Fibroblast of peridontal ligament (primary cell): Measurements from ENCODE around the gene SLCO2A1.

Source experiments
- DNase-seq: peaks from one replicate; pipeline ENCODE4 v3.0.0-alpha.2; 2010; ENCODE audit errors: extremely low read depth

The SLCO2A1 gene

GRCh38 chr3:133899311-133899710, 130.4 kb downstream of the SLCO2A1 start:
- DNase-seq: no peak

DNA sequence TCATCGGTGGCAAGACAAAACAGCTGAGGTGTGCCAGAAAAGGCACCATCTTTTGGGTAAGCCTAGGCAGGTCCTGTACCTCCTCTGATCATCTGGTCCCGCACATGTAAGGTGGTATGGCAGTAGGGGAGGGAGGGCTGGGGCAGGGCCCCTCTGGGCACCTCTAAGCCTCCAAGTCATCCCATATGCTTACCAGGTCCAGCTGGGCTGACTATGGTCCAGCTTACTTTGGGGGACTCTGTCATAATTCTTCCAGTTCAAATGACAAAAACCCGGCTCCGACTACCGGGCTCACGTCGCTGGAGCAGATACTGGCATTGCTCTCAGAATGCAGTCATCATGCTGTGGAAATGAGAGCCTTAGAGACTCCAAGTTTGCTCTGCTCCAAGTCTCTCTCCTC, 132.2 kb downstream of the SLCO2A1 start:
- no peak for DNase-seq

DNA sequence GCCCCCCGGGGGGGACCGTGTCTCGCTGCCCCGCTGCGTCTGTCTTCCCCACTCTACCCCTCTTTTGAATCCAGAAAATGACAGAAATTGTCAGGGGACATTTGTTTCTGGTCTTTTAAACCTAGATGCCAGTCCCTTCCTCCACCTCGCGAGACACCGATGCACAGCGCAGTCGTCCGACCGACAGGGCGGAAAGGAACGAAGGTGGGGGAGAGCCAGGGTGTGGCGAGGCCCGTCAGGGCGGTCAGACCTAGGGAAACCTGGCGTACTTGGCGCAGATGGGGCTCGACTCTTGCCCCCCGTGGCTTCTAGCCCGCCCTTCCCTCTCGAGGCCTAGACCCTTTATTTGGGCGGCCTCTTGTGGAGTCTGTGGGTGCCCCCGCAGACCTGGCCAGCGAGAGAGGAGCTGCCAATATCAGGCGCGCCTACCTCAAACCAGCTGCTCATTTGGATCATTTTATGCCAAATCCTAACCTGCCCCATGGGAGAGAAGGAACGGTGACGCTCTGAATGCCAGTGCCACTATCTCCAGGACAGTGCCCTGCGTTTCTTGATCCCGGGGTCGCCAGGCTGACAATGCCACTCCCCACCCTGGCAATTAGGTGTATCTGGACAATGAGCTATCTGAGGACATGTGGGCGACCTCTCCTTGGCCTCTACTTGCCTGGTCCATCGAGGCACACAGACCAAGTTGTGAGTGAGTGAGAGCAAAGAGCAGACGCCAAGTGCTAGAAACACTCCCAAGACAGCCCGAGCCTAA, 133.5 kb downstream of the SLCO2A1 start:
- DNase-seq: no peak

DNA sequence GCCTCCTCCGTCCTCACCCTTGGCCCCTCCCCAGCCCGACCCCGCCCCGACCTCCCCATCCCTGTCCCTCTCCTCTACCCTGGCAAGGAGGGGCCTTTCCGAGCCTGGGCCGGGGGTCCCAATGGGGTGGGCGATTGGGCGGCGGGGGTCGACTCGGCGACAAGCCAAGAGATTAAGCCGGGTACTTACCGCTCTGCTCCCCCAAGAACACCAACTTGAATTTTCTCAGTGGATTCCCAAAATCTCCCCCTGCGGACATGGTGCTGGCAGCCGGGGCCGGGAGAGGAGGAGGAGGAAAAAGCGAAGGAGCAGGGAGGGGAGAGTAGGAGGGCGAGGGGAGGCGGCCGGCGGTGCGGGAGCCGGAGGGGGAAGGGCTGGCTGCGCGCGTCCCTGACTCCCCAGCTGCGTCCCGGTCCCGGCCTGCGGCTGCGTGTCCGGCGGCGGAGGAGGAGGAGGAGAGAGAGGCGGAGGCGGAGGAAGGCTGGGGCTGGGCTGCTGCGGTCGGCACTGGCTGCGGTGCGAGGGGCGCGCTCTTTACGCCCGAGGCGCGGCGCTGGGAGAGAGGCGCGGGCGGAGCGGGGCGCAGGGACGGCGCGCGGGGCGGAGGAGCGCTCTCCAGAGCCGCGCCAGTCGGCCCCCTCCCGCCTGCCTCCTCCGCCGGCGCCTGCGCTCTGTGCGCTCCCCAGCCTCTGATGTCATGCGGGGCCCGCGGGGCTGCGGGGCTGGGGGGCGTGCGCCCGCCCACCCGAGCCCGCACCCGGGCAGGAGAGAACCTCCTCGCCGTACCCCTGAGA, 134.3 kb downstream of the SLCO2A1 start, which contains the start of gene RAB6B:
TSS of gene RAB6B (minus strand) at position 675 of the 794 bp plus-strand sequence. CDS start at position 259, 416 bp downstream.
- peak; percentile 15 for DNase-seq

- no peak for DNase-seq
Observed at GRCh38 chr3:133894353-133895207, 135.1 kb downstream of the SLCO2A1 start.

DNA sequence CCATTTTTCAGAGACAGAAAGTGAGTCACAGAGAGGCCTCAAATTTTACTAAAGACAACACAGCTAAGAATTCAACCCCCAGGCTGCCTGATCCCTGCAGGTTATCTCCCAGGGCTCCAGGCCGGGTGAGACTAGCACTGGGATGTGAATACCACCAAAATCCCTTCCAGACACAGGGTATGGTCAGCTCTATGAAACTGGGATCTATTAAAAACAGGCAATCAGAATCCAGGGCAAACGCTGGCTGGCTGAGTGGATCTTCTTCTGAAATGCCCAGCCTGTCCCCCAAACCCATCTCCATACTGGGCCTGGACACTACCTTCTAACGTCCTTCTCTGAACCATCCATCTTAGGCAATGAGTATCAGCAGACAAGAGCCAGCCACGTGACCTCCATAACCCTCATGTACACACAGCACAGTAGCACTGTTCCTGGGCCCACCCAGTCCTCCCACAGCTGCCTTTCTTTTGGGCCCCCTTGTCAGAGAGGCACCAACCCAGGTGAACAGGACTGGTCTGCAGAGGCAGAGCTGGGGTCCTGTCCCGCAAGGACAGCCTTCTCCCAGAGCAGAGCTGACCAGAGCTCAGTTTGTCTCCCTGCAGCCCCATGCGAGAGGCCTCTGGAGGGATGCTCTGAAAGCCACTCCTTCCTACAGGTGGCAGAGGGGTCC, 135.9 kb downstream of the SLCO2A1 start:
- no peak for DNase-seq

GRCh38 chr3:133892541-133893231, 137.0 kb downstream of the SLCO2A1 start:
- DNase-seq: no peak

GRCh38 chr3:133891662-133892378, 137.9 kb downstream of the SLCO2A1 start:
- no peak for DNase-seq

GRCh38 chr3:133890972-133891644, 138.6 kb downstream of the SLCO2A1 start:
- no peak for DNase-seq

DNA sequence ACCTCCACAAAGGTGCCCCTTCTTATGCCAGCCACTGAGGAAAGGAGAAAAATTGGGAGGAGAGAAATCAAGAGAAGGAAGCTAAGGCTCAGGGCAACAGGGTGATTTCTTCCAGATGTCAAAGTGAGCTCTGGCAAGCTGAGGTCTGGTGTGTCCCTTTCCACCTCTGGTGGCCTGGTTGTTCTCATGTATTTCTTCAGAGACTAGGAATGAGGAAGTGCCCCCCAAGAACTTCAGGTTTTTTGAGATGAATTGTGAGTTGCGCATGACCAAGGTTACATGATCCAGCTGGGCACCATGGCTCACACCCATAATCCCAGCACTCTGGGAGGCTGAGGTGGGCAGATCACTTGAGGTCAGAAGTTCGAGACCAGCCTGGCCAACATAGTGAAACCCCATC, 139.7 kb downstream of the SLCO2A1 start:
- no peak for DNase-seq

- no peak for DNase-seq
Observed at GRCh38 chr3:133888726-133889340, 140.9 kb downstream of the SLCO2A1 start.

DNA sequence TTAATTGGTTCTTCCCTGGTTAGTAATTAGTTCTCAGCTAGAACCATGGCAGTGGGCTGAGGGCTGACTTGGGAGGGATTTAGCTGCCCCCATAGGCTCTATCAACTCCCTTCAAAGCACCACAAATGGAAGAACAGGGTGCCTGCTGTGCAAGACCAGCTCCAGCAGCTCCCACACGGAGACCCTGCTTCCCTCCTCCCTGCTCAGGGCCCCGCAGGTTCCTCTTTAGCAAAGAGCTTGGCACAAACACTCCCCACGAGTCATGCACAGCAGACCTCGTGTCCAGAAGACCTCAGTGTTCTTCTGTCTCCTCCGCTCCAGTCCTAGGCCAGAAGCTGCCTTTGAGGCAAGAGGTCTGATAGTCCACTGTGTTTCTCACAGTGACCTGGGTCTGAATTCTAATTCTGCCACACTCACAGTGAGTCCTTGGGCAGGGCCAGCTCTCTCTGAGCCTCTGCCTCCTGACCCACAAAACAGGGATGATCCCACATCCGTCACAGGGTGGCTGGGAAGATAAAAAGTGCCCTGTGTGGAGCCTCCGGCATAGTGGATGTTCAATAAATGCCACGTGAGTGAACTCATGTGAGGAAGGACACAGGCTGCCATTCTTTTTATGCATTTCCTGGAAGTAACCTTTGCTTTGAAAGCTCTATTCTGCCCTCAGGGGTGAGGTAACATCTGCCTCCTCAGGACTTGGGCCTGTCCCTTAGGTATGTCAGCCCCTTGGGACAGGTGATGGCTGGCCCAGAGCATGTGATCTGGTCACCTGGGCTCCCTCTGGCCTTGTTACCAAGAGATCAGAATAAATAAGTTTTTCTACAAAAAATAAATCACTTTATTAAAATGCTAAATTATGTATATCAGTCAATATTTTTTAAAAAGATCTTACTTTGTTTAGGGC, 141.7 kb downstream of the SLCO2A1 start:
- DNase-seq: no peak

GRCh38 chr3:133887074-133887802, 142.5 kb downstream of the SLCO2A1 start:
- DNase-seq: no peak

- no peak for DNase-seq
Observed at GRCh38 chr3:133886031-133886722, 143.5 kb downstream of the SLCO2A1 start.

GRCh38 chr3:133884887-133885711, 144.6 kb downstream of the SLCO2A1 start:
- DNase-seq: no peak
